HCT116 (cell line): ENCODE data around the gene DYNLT2.

ENCODE experiments used
- ATF3 ChIP-seq: IDR thresholded peaks from 2 replicates; pipeline ENCODE4 v1.6.1; 2012
- CEBPB ChIP-seq: IDR thresholded peaks from 2 replicates; pipeline ENCODE4 v1.6.1; 2012; ENCODE audit warnings: low read depth
- CTCF ChIP-seq, 3 experiments: fragments of 200-600 bp in 1 of 3; sonication (generic) in 1 of 3; IDR thresholded peaks in 2 of 3; conservative IDR thresholded peaks in 1 of 3; 2 replicates each; pipeline ENCODE4 v1.5.1; 2012 to 2017; ENCODE audit warnings: low read depth in 2 of 3, low read length in 2 of 3, antibody characterized with exemption in 1 of 3, borderline replicate concordance in 1 of 3, control low read depth in 1 of 3, mild to moderate bottlenecking in 1 of 3, mixed read lengths in 1 of 3, mixed run types in 1 of 3, moderate library complexity in 1 of 3; ENCODE audit not compliant: insufficient read depth in 1 of 3
- EGR1 ChIP-seq: IDR thresholded peaks from 2 replicates; pipeline ENCODE4 v1.6.1; 2012; ENCODE audit warnings: low read depth
- EZH2 ChIP-seq: fragments of 200-600 bp; sonication (generic); IDR thresholded peaks from 2 replicates; pipeline ENCODE4 v1.6.1; 2017; ENCODE audit warnings: antibody characterized with exemption, mixed run types
- JUND ChIP-seq: IDR thresholded peaks from 2 replicates; pipeline ENCODE4 v1.6.1; 2012
- MAX ChIP-seq: IDR thresholded peaks from 2 replicates; pipeline ENCODE4 v1.6.1; 2012
- POLR2A ChIP-seq: IDR thresholded peaks from 2 replicates; pipeline ENCODE4 v1.7.0; 2011; ENCODE audit warnings: borderline replicate concordance; ENCODE audit not compliant: insufficient read depth, insufficient read length; ENCODE audit errors: extremely low read depth
- POLR2AphosphoS5 ChIP-seq: IDR thresholded peaks from 2 replicates; pipeline ENCODE4 v1.6.1; 2011; ENCODE audit warnings: mild to moderate bottlenecking, low read depth, low read length, moderate library complexity
- RAD21 ChIP-seq: IDR thresholded peaks from 2 replicates; pipeline ENCODE4 v1.6.1; 2012; ENCODE audit warnings: low read depth, mild to moderate bottlenecking
- SIN3A ChIP-seq: IDR thresholded peaks from 2 replicates; pipeline ENCODE4 v1.6.1; 2012; ENCODE audit warnings: low read depth
- YY1 ChIP-seq: IDR thresholded peaks from 2 replicates; pipeline ENCODE4 v1.6.1; 2011; ENCODE audit warnings: low read length, low read depth, moderate library complexity, mild to moderate bottlenecking; ENCODE audit not compliant: insufficient replicate concordance; ENCODE audit errors: extremely low read depth
- ZNF274 ChIP-seq: fragments of 200-500 bp; sonication (Bioruptor generic); IDR thresholded peaks from 2 replicates; pipeline ENCODE4 v1.6.1; 2014; ENCODE audit warnings: mild to moderate bottlenecking, low read depth, low read length, inconsistent platforms

- TF ChIP-seq MAX (no peak), CEBPB (no peak), CTCF (IDR thresholded peaks at IDR 0.05 in 2 of 3, conservative IDR thresholded peaks at IDR 0.05 in 1 of 3; ENCODE audit: borderline replicate concordance in 1 of 3, insufficient read depth in 1 of 3, low read depth in 2 of 3, low read length in 2 of 3) (no peak), ZNF274 (no peak), EGR1 (no peak), POLR2A (no peak), POLR2AphosphoS5 (no peak), YY1 (no peak), EZH2 (no peak), SIN3A (no peak), RAD21 (no peak), JUND (no peak), ATF3 (no peak)
Observed at GRCh38 chr6:169707772-169708171, 43.6 kb downstream of the DYNLT2 start.
